Lower leg skin (tissue), 3 donors: Measurements from ENCODE around the gene UBE2V1.

Experiments
- POLR2A ChIP-seq, 2 donors: fragments of 450-650 bp; IDR thresholded peaks; one replicate each; pipeline ENCODE4 v1.6.1; 2016 to 2017; ENCODE audit warnings: antibody characterized with exemption in 2 of 2, mild to moderate bottlenecking in 1 of 2, moderate library complexity in 1 of 2
- TF ChIP-seq, protein P1 (sequence below), 3 donors: fragments of 450-650 bp; IDR thresholded peaks; one replicate each; pipeline ENCODE4 v1.5.1; 2016; ENCODE audit warnings: antibody characterized with exemption in 3 of 3, mild to moderate bottlenecking in 3 of 3, moderate library complexity in 2 of 3

DNA sequence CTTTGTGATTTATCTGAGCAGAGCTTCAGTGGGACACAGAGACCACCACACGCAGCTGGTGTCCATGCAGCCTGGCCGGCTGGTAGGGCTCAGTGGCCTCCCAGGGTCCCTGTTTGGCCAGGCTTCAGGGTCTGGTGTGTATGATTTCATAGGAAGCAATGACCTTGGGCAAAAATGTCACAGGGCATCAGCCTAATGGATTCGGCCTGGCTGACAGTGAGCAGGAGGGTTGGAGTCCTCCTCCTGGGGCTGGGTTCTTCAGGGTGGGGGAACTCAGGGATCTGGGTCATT is 47.7 kb downstream of the UBE2V1 start:
- TF ChIP-seq, protein P1, sequence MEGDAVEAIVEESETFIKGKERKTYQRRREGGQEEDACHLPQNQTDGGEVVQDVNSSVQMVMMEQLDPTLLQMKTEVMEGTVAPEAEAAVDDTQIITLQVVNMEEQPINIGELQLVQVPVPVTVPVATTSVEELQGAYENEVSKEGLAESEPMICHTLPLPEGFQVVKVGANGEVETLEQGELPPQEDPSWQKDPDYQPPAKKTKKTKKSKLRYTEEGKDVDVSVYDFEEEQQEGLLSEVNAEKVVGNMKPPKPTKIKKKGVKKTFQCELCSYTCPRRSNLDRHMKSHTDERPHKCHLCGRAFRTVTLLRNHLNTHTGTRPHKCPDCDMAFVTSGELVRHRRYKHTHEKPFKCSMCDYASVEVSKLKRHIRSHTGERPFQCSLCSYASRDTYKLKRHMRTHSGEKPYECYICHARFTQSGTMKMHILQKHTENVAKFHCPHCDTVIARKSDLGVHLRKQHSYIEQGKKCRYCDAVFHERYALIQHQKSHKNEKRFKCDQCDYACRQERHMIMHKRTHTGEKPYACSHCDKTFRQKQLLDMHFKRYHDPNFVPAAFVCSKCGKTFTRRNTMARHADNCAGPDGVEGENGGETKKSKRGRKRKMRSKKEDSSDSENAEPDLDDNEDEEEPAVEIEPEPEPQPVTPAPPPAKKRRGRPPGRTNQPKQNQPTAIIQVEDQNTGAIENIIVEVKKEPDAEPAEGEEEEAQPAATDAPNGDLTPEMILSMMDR (IDR thresholded peaks at IDR 0.05): no peak
- TF ChIP-seq POLR2A (IDR thresholded peaks at IDR 0.05): no peak
